HG02678 (cell line): ENCODE results near the gene PLEKHG5.

Experiments
- ATAC-seq: cut with Tn5 transposase; IDR thresholded peaks from one replicate; pipeline ENCODE4 v1.9.1; 2021; ENCODE audit warnings: mild to moderate bottlenecking, moderate library complexity; ENCODE audit not compliant: unreplicated experiment

PLEKHG5 gene

DNA sequence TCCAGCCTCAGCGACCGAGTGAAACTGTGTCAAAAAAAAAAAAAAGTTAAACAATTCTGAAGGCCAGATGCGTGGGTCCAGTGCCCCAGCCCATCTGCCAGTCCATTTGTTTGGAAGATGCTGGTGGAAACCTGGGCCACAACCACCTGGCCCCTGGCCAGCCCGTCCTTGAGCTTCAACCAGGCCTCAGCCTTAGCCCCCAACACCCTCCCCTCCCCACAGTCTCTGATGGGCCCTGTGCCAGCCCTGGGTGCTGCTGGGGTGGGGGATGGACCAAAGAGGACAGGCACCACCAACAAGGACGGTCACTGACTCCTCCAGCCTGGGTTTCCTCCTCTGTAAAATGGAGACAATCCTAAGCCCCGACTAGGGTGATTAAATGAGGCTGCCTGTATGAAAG lies 19.6 kb upstream of the PLEKHG5 start:
- ATAC-seq, result no peak

GRCh38 chr1:6510493-6510892 lies 19.0 kb upstream of the PLEKHG5 start:
- ATAC-seq, result no peak

GRCh38 chr1:6509919-6510291 lies 18.4 kb upstream of the PLEKHG5 start:
- no peak for ATAC-seq

DNA sequence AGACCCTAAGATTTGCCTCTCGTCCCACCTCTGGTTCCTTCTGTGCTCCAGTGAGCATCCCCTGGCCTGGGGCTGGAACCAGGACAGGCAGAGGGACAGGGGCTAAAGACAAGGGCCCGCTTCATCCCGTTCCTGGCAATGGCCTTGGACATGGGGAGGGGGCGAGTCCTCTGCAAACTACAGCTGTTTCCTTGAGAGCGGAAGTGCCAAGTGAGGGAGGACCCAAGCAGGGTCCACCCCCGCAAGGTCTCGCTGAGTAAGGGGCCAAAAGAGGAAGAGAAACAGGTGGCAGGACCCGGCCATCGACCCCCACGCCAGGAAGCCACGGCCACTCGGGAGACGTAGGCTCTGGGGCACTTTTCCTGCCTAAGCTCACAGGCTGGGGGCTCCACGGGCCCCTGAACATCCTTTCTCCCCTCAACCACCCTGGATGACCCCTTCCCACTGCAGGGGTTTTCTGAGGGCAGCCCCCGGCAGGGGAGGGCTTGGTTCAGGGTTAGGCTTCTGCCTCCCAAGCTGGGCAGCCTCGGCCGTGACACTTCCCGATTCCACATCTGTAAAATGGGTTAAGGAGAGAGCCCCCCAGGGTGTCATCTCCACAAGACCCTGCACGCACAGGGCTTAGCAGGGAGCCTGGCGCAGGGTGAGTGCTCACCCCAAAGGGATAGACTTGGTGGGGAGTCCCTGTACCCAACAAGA lies 17.9 kb upstream of the PLEKHG5 start:
- no peak for ATAC-seq

- no peak for ATAC-seq
Observed at GRCh38 chr1:6508816-6509189, 17.3 kb upstream of the PLEKHG5 start.

DNA sequence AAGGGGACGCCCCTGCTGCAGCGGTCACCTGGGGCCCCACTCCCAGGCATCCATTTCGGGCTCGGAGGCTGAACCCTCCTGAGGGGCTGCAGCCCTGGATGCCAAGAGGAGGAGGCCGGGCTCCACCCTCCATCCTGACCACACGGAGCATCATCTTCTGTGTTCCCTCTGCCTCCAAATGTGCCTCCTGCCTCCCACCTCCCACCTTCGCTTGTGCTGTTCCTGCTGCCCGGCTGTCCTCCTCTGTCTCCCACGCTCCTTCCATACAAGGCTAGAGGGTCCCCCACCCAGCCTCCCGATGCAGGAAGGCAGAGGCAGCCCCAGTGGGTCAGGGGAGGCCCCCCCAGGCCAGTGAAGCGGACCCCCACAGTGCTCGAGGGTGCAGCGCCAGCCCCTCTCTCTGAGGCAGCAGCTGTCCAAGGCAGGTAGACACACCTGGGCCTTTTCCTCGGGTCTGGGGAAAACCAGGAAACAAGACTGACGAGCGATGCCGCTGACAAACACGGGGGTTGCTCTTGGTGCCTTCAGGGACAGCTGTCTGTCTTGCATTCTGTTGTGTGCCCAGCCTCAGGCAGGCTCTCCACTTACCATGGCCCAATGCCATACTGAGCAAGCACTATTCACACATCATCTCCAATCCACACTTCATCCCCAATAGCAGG lies 16.8 kb upstream of the PLEKHG5 start:
- no peak for ATAC-seq

DNA sequence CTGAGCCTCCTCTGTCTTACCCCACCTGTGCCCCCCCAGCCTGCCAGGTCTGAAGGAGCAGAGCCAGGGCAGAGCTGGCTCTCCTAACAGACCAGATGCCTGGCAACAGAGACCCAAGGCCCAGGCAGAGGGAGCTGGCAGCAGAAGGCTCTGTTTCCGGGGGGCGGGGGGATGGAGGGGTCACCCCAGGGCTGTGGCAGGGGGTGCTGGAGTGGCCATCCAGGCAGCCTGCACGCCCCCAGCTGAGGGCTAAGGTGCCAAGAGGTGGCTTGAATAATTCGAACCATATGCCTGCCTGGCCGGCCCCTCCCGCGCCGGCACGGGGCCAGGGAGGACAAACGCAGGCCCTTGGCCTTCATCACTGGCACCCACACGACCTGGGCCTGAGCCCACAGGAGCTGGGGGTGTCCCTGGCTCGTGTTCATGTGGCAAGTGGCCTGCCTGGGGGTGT lies 16.0 kb upstream of the PLEKHG5 start:
- ATAC-seq, result no peak

DNA sequence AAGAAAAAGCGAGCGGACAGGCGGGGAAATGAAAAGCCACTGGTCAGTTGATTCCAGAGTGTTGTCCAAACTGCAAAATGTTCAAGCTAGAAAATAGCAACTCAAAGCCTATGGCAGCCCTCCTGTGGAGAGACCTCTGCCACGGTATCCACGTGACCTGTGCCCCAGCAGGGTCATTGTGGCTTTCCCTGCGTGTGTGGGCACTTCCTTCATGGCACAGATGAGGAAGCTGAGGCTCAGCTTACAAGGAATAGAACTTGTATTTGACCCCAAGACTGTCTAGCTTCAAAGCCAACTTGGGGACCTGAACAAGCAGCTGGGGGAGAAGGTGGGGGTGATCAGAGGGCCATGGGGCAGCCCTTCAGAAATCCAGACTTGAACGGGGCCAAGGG lies 15.6 kb upstream of the PLEKHG5 start:
- ATAC-seq, result no peak

DNA sequence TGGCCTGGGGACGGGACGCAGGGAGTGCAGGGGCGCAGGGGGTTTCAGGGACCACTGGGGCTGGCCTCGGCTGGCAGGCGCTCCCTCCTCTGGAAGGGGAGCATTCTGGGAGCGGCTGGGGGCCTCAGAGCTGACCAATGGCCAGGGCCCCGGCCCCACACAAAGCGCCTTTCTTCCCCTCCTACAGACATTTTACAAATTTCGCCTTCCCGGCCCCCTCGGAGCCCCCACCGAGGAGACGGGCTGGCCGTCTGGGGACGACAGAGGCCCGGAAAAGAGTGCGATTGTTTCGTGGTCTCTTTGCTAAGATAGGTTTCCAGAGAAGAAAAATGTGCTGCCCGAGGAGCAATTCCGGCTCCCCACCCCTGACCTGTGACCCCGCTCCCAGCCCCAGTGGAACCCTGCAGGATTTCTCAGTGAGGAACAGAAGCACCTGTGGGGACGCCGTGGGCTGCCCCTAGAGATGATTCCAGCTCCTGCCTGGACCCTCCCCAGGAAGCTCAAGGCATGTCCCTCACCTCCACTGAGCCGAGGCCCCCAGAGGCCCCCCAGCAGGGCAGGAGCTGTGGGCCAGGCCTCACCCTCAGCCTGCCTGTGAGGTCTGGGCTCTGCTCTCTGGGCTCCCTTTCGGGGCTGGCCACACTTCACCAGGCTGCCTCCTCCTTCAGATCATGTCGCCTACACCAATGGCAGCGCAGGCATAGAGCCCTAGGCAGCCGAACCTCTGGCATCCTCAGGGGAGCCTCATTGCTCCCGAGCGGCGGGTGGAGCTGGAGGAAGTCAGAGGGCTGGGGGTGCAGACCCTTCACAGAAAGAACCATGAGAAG lies 15.0 kb upstream of the PLEKHG5 start:
- no peak for ATAC-seq

- ATAC-seq, result no peak
Observed at GRCh38 chr1:6505367-6506209, 14.1 kb upstream of the PLEKHG5 start.

GRCh38 chr1:6504887-6505286 lies 13.4 kb upstream of the PLEKHG5 start:
- no peak for ATAC-seq

DNA sequence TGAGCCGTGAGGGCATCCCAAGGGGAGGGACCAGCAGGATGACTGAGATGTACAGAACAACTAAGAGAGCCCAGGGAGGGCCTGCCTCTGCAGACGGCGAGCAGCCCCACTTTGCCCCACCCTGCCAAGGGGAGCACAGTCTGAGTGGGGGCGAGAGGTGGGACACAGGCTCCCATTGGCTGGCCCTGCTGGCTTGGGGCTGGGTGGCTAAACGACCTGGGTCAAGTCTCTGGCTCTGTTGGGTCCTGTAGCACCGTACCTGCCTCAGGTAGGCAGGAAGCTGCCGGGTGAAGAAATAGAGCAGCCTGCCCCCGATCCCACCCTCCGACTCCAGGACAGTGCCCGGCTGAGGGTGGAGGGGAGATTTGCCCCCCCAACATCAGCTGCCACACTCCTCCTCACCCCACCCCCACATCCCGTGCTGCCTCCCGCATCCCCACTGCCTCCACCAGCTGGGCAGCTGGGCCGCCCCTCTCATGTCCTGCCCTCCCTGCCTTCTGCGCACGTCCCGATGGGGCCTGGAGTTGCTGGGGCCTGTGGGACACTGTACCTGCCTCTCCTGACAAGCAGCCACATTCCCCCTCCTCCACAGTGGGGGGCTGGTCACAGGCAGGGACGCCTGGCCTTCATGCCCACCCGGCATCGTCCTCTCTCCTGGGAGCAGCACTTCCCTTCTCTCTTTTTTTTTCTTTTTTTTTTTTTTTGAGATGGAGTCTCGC lies 12.6 kb upstream of the PLEKHG5 start:
- no peak for ATAC-seq

DNA sequence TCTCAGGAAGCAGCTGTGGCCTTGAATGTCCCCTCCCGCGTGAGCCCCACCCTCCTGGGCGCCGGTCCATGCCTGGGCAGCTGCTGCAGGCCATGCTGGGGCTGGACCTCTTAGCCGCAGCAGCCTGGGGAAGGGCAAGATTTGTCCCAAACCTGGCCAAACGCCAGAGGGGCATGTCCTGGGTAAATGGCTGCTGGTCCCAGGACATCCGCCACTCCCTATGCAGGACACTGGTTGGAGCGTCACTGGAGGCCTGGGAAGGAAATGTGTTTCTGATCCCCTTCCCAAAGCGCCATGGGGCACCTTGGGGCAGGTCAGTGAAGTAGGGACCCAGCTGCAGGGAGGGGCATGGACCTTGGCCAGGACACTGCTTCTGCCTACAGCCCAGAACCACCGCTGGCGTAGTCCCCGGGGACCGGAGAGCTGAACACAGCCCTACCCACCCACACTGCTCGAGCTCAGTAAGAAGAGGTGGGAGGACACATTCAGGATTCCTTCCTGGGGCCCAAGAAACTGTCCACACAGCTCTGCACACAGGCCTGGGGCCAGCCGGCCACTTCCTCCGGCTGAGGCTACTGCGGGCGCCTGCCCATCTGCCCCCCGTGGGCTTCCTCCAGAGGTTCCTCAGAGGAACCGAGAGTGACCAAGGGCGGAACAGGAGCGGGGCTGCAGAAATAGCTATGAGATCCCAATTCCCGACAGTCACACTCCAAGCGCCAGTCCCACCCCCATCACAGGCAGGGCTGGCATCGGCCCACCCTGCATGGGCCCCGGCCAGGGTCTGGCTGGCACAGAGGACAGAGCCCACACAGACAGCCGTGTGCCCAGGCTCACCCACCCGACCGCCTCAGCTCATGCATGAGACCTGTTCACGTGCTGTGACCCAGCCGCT lies 10.8 kb upstream of the PLEKHG5 start:
- no peak for ATAC-seq

DNA sequence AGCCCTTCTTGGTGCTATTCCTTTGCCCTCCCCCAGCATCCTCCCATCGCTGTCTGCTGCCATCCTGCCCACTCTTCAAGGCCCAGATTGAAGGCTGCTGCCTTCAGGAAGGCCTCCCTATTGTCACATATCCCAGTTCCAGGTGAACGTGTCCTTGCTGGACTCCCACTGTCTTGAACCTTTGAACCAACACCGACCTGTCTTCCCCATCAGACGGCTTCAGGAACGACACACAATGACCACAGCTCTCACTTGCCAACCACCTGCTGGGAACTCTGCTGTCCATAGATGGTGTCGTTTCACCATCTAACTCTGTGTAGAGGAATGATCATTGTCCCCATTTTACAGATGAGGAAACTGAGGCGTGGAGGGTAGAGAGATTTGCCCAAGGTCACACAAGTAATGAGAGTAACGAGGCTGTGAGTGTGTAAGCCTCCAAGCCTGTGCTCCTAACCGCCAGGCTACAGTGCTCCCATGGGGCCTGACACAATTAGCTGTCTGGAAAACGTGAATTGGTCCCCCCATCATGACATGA lies 9.9 kb upstream of the PLEKHG5 start:
- ATAC-seq, result no peak

- no peak for ATAC-seq
Observed at GRCh38 chr1:6500544-6501278, 9.2 kb upstream of the PLEKHG5 start.

GRCh38 chr1:6499296-6499695 lies 7.8 kb upstream of the PLEKHG5 start:
- no peak for ATAC-seq

DNA sequence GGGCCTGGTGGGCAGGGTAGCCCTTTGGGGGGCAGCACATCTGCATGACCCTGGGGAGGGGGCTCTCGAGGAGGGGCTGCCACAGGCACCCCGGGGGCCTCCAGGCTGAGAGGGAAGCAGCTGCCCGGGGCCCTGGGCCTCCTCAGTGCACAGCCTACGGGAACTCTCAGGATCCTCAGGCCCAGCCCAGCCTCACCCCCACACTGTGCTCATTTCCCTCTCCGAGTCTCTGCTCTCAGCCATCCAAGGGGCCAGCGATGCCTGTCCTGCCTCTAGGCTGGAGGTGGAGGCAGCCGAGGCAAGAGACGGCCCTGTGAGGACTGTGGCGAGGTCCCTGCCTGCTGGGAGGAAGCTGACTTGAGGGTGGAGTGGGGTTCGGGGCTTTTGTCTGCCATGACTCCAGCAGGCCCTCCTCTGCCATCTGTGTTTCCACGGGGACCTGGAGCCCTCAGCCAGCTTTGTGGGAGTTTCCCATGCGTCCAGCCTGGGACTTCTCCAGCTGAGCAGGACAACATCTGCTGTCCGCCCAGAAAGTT lies 7.2 kb upstream of the PLEKHG5 start:
- ATAC-seq, result no peak

DNA sequence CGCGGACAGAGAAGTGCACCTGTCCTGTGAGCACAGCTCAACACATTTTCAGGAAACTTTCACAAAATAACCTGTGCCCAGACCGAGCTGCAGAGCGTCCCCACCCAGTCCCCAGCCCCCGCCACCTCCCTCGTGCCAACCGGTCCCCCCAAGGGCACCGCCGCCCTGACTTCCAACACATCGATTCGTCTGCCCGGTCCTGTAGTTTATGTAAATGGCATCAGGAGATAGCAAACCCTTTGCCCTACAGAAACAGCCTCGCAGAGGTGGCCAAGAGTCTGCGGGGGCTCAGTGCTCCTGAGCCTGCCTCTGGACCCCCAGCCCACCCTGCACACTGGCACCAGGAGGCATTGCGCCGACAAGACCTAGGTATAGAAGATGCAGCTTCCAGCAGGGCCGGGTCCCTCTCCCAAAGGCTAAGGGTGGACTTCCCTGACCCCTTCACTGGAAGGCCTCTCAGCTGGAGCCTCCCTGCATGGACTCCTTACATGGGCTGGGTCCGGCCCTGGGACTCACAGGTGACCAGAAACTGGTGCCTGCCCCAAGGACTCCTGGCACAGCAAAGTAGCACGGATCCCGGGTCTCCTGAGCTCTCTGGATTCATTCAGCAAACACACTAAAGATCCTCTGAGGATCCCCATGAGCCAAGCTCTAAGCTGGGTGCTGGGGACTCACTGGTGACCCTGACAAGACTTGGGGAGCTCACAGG lies 6.6 kb upstream of the PLEKHG5 start:
- no peak for ATAC-seq
